Measurements from ENCODE around the gene TPTE.
"Not testable (repeated sequence)": the region's sequence is repeated elsewhere in the genome, so short reads cannot be mapped to it uniquely, and the experiment has no call there.

DNA sequence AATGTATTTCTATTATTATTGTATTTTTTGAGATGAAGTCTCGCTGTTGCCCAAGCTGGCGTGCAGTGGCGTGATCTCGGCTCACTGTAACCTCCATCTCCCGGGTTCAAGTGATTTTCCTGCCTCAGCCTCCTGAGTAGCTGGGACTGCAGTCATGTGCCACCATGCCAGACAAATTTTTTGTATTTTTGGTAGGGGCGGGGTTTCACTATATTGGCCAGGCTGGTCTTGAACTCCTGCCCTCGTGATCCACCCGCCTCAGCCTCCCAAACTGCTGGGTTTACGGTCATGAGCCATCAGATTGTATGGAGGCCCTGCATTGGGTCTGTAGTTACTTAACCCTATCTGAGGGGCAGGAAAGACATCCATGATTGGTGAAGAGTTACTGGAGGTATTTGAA is 23.0 kb downstream of the TPTE start:
- TF ChIP-seq, protein P1, sequence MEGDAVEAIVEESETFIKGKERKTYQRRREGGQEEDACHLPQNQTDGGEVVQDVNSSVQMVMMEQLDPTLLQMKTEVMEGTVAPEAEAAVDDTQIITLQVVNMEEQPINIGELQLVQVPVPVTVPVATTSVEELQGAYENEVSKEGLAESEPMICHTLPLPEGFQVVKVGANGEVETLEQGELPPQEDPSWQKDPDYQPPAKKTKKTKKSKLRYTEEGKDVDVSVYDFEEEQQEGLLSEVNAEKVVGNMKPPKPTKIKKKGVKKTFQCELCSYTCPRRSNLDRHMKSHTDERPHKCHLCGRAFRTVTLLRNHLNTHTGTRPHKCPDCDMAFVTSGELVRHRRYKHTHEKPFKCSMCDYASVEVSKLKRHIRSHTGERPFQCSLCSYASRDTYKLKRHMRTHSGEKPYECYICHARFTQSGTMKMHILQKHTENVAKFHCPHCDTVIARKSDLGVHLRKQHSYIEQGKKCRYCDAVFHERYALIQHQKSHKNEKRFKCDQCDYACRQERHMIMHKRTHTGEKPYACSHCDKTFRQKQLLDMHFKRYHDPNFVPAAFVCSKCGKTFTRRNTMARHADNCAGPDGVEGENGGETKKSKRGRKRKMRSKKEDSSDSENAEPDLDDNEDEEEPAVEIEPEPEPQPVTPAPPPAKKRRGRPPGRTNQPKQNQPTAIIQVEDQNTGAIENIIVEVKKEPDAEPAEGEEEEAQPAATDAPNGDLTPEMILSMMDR (IDR thresholded peaks at IDR 0.05; ENCODE audit: insufficient read depth, low read length, poor library complexity, severe bottlenecking): not testable (repeated sequence)
- not testable (repeated sequence) for TF ChIP-seq EZH2phosphoT487 (conservative IDR thresholded peaks at IDR 0.05; ENCODE audit: low read length)
